Uterus (tissue), 4 donors: ENCODE measurements around the gene SLC17A7. TPM values are rescaled to one million over a fixed set of nuclear protein-coding genes. Genes with fewer than 3 reads are reported as not detected.

Experiments
- DNase-seq, 2 donors: peaks; one replicate each; pipeline ENCODE4 v3.0.0-alpha.2; 2019 to 2020
- H3K27ac ChIP-seq, 2 donors: fragments of 200-600 bp; sonication (generic); 1 replicate in 1 of 2; 2 replicates in 1 of 2; pipeline ENCODE4 v1.5.1; 2016 to 2018
- H3K27me3 ChIP-seq, 2 donors: fragments of 200-600 bp; sonication (generic); one replicate each; pipeline ENCODE4 v1.5.1; 2018 to 2019; ENCODE audit warnings: control low read depth in 1 of 2
- H3K36me3 ChIP-seq, 2 donors: fragments of 200-600 bp; sonication (generic); one replicate each; pipeline ENCODE4 v1.5.1; 2019; ENCODE audit warnings: control low read depth in 1 of 2
- H3K4me1 ChIP-seq, 2 donors: fragments of 200-600 bp; sonication (generic); one replicate each; pipeline ENCODE4 v1.5.1; 2018 to 2019; ENCODE audit warnings: control low read depth in 1 of 2
- H3K4me3 ChIP-seq, 2 donors: fragments of 200-600 bp; sonication (generic); 1 replicate in 1 of 2; 2 replicates in 1 of 2; pipeline ENCODE4 v1.5.1; 2018 to 2019; ENCODE audit warnings: mild to moderate bottlenecking in 1 of 2
- H3K9me3 ChIP-seq, 2 donors: fragments of 200-600 bp; sonication (generic); one replicate each; pipeline ENCODE4 v1.5.1; 2019; ENCODE audit warnings: control low read depth in 1 of 2
- POLR2A ChIP-seq, 2 donors: fragments of 450-650 bp; IDR thresholded peaks; one replicate each; pipeline ENCODE4 v1.6.1; 2016; ENCODE audit warnings: antibody characterized with exemption in 2 of 2, mild to moderate bottlenecking in 1 of 2, moderate library complexity in 1 of 2
- intact Hi-C: fragments of 100-400 bp; cut with DNase I; formaldehyde crosslinking; loops from one replicate; pipeline ENCODE4 v1.15.1; 2023; ENCODE audit warnings: low total_unique reads
- total RNA-seq, 4 donors: library from RNA; depleted of rRNA in 3 of 4; stranded (reverse); fragments of >200 nt in 3 of 4; gene quantifications; one replicate each; pipeline versions ENCODE4 v1.1.0 to v1.2.4, GENCODE V29; 2014 to 2023
- TF ChIP-seq, protein P1 (sequence below), 4 experiments: fragments of 200-600 bp in 2 of 4; fragments of 450-650 bp in 2 of 4; sonication (generic) in 2 of 4; IDR thresholded peaks; one replicate each; pipeline ENCODE4 v1.5.1; 2016 to 2019; ENCODE audit warnings: antibody characterized with exemption in 4 of 4, mild to moderate bottlenecking in 2 of 4, moderate library complexity in 1 of 4
- donor health status: DM: yes; HTN: yes; CAD: no.

The SLC17A7 gene
- total RNA-seq, 4 donors from 2014 or later, result 1.3 to 5.6 (median 1.9) TPM; not detected in 1

- Histone ChIP-seq H3K9me3 (no peaks in the 10 kb centered on the region), H3K27me3 (no peaks in the 10 kb centered on the region), H3K4me3 (no peak overlapping the region), H3K36me3 (no peaks in the 10 kb centered on the region), H3K27ac (peak overlapping the region in 1 of 2 donors; percentile 19), H3K4me1 (no peaks in the 10 kb centered on the region)
- TF ChIP-seq POLR2A (IDR thresholded peaks at IDR 0.05), result no peak
- TF ChIP-seq, protein P1, sequence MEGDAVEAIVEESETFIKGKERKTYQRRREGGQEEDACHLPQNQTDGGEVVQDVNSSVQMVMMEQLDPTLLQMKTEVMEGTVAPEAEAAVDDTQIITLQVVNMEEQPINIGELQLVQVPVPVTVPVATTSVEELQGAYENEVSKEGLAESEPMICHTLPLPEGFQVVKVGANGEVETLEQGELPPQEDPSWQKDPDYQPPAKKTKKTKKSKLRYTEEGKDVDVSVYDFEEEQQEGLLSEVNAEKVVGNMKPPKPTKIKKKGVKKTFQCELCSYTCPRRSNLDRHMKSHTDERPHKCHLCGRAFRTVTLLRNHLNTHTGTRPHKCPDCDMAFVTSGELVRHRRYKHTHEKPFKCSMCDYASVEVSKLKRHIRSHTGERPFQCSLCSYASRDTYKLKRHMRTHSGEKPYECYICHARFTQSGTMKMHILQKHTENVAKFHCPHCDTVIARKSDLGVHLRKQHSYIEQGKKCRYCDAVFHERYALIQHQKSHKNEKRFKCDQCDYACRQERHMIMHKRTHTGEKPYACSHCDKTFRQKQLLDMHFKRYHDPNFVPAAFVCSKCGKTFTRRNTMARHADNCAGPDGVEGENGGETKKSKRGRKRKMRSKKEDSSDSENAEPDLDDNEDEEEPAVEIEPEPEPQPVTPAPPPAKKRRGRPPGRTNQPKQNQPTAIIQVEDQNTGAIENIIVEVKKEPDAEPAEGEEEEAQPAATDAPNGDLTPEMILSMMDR (IDR thresholded peaks at IDR 0.05), result no peak
- no peak for DNase-seq
- intact Hi-C loops, result no loop called here
Measured at GRCh38 chr19:49469828-49470614, 28.7 kb upstream of the SLC17A7 start.

GRCh38 chr19:49468746-49469447 lies 27.6 kb upstream of the SLC17A7 start:
- H3K4me1 ChIP-seq, result no peaks in the 10 kb centered on the region
- TF ChIP-seq POLR2A (IDR thresholded peaks at IDR 0.05), result no peak
- TF ChIP-seq, protein P1 (IDR thresholded peaks at IDR 0.05), result no peak
- peak; percentile 61 to 84 for DNase-seq
- H3K4me3 ChIP-seq, result no peak overlapping the region
- no peaks in the 10 kb centered on the region for H3K27me3 ChIP-seq
- no peaks in the 10 kb centered on the region for H3K36me3 ChIP-seq
- intact Hi-C loops, result no loop called here
- H3K9me3 ChIP-seq, result no peaks in the 10 kb centered on the region
- peak overlapping the region; percentile 51 to 57 for H3K27ac ChIP-seq

- no peak for TF ChIP-seq POLR2A (IDR thresholded peaks at IDR 0.05)
- TF ChIP-seq, protein P1 (IDR thresholded peaks at IDR 0.05), result no peak
- no peak for DNase-seq
- Histone ChIP-seq H3K27me3 (no peaks in the 10 kb centered on the region), H3K36me3 (no peaks in the 10 kb centered on the region), H3K9me3 (no peaks in the 10 kb centered on the region), H3K4me1 (no peaks in the 10 kb centered on the region), H3K4me3 (no peak overlapping the region), H3K27ac (peak overlapping the region; percentile 51 to 57)
- intact Hi-C loops, result no loop called here
Measured at GRCh38 chr19:49468199-49468598, 26.9 kb upstream of the SLC17A7 start.

GRCh38 chr19:49465371-49465770 lies 24.0 kb upstream of the SLC17A7 start:
- H3K9me3 ChIP-seq, result no peaks in the 10 kb centered on the region
- DNase-seq, result no peak
- H3K4me3 ChIP-seq, result no peak overlapping the region
- H3K4me1 ChIP-seq, result no peaks in the 10 kb centered on the region
- no peak overlapping the region for H3K27ac ChIP-seq
- intact Hi-C loops, result no loop called here
- TF ChIP-seq, protein P1 (IDR thresholded peaks at IDR 0.05), result no peak
- TF ChIP-seq POLR2A (IDR thresholded peaks at IDR 0.05), result no peak
- H3K36me3 ChIP-seq, result no peaks in the 10 kb centered on the region
- H3K27me3 ChIP-seq, result no peaks in the 10 kb centered on the region
